HCT116 (cell line): ENCODE data around the gene SHCBP1L.

Experiments
- CTCF ChIP-seq, 3 experiments: fragments of 200-600 bp in 1 of 3; sonication (generic) in 1 of 3; IDR thresholded peaks in 2 of 3; conservative IDR thresholded peaks in 1 of 3; 2 replicates each; pipeline ENCODE4 v1.5.1; 2012 to 2017; ENCODE audit warnings: low read depth in 2 of 3, low read length in 2 of 3, antibody characterized with exemption in 1 of 3, borderline replicate concordance in 1 of 3, control low read depth in 1 of 3, mild to moderate bottlenecking in 1 of 3, mixed read lengths in 1 of 3, mixed run types in 1 of 3, moderate library complexity in 1 of 3; ENCODE audit not compliant: insufficient read depth in 1 of 3
- EGR1 ChIP-seq: IDR thresholded peaks from 2 replicates; pipeline ENCODE4 v1.6.1; 2012; ENCODE audit warnings: low read depth
- EZH2phosphoT487 ChIP-seq: fragments of 200-600 bp; IDR thresholded peaks from 2 replicates; pipeline ENCODE4 v1.6.1; 2018; ENCODE audit warnings: antibody characterized with exemption, borderline replicate concordance
- JUND ChIP-seq: IDR thresholded peaks from 2 replicates; pipeline ENCODE4 v1.6.1; 2012
- MAX ChIP-seq: IDR thresholded peaks from 2 replicates; pipeline ENCODE4 v1.6.1; 2012
- POLR2A ChIP-seq: IDR thresholded peaks from 2 replicates; pipeline ENCODE4 v1.7.0; 2011; ENCODE audit warnings: borderline replicate concordance; ENCODE audit not compliant: insufficient read depth, insufficient read length; ENCODE audit errors: extremely low read depth
- POLR2AphosphoS5 ChIP-seq: IDR thresholded peaks from 2 replicates; pipeline ENCODE4 v1.6.1; 2011; ENCODE audit warnings: mild to moderate bottlenecking, low read depth, low read length, moderate library complexity
- RAD21 ChIP-seq: IDR thresholded peaks from 2 replicates; pipeline ENCODE4 v1.6.1; 2012; ENCODE audit warnings: low read depth, mild to moderate bottlenecking
- ZBTB33 ChIP-seq: IDR thresholded peaks from 2 replicates; pipeline ENCODE4 v1.6.1; 2011; ENCODE audit warnings: mild to moderate bottlenecking, low read length, moderate library complexity; ENCODE audit not compliant: insufficient replicate concordance; ENCODE audit errors: extremely low read depth

- TF ChIP-seq POLR2AphosphoS5 (no peak), CTCF (IDR thresholded peaks at IDR 0.05 in 2 of 3, conservative IDR thresholded peaks at IDR 0.05 in 1 of 3; ENCODE audit: borderline replicate concordance in 1 of 3, insufficient read depth in 1 of 3, low read depth in 2 of 3, low read length in 2 of 3) (no peak), POLR2A (no peak), MAX (no peak), JUND (no peak), RAD21 (no peak), ZBTB33 (no peak), EZH2phosphoT487 (no peak), EGR1 (no peak)
Observed at GRCh38 chr1:182965096-182965495, 12.1 kb upstream of the SHCBP1L start.
